Adrenal gland (tissue), 5 donors: ENCODE measurements around the gene ANAPC2.

ENCODE experiments used
- POLR2A ChIP-seq, 2 donors: fragments of 450-650 bp; IDR thresholded peaks; one replicate each; pipeline ENCODE4 v1.6.1; 2017; ENCODE audit warnings: antibody characterized with exemption in 2 of 2, mild to moderate bottlenecking in 2 of 2, moderate library complexity in 1 of 2
- TF ChIP-seq, protein P1 (sequence below), 6 experiments: fragments of 450-650 bp in 4 of 6; fragments of 200-600 bp in 2 of 6; sonication (generic) in 1 of 6; IDR thresholded peaks; 1 replicate in 5 of 6; 2 replicates in 1 of 6; pipeline versions ENCODE4 v1.5.1 to v1.8.0; 2016 to 2021; ENCODE audit warnings: antibody characterized with exemption in 6 of 6, mild to moderate bottlenecking in 2 of 6, moderate library complexity in 1 of 6
- donor health status: DM: no; HTN: no; CAD: no.

DNA sequence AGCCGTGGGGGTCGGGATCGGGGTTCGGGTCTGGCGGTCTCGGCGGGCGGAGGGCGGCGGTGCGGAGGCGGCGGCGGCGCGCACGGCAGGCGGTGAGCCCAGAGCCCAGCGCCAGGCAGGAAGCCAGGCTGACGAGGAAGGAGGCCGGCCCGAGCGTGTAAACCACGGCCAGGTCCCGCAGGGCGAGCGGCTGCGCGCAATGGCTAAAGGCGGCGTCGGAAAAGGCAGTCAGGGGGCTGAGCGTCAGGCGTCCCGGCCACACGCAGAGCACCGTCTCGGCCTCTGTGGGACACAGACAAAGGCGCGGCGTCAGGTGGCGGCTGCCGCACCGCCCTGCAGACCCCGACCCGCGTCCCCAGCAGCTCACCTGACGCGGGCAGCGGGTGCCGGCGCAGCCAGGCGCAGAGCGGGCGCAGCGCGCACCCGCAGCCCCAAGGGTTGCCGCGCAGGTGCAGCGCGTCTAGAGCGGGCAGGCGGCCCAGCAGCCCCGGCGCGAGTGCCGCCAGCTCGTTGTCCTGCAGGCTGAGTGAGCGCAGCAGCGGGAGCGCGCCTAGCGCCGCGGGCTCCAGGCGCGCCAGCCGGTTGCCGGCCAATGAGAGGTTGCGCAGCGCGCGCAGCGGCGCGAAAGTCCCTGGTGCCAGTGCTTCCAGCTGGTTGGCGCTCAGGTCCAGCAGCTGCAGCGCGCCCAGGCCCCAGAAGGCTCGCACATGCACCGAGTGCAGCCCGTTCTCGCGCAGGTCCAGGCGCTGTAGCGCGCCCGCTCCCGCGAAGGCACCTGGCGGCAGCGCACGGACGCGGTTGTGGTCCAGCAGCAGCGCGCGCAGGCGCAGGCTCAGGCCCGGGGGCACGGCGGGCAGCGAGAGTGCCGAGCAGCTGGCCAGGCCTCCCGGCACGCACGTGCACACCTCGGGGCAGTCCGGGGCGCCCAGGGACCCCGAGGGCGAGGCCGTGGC, 19.2 kb downstream of the ANAPC2 start:
- TF ChIP-seq, protein P1, sequence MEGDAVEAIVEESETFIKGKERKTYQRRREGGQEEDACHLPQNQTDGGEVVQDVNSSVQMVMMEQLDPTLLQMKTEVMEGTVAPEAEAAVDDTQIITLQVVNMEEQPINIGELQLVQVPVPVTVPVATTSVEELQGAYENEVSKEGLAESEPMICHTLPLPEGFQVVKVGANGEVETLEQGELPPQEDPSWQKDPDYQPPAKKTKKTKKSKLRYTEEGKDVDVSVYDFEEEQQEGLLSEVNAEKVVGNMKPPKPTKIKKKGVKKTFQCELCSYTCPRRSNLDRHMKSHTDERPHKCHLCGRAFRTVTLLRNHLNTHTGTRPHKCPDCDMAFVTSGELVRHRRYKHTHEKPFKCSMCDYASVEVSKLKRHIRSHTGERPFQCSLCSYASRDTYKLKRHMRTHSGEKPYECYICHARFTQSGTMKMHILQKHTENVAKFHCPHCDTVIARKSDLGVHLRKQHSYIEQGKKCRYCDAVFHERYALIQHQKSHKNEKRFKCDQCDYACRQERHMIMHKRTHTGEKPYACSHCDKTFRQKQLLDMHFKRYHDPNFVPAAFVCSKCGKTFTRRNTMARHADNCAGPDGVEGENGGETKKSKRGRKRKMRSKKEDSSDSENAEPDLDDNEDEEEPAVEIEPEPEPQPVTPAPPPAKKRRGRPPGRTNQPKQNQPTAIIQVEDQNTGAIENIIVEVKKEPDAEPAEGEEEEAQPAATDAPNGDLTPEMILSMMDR (IDR thresholded peaks at IDR 0.05) = no peak
- TF ChIP-seq POLR2A (IDR thresholded peaks at IDR 0.05) = no peak
